H1 (cell line): ENCODE results near the gene PANX3. TPM values are rescaled to one million over a fixed set of nuclear protein-coding genes. Genes with fewer than 3 reads are reported as not detected.

Source experiments
- CTCF ChIA-PET: fragments of 300-600 bp; sonication (Branson Sonifier 250); formaldehyde crosslinking; loops from one replicate; lab custom pipeline; 2021; ENCODE audit not compliant: partially characterized antibody; lab: Charles Lee
- POLR2A ChIA-PET: fragments of 300-600 bp; sonication (Branson Sonifier 250); formaldehyde crosslinking; loops from one replicate; lab custom pipeline; 2021; ENCODE audit warnings: inconsistent platforms; ENCODE audit not compliant: partially characterized antibody; lab: Charles Lee
- DNase-seq, 2 experiments: peaks; one replicate each; pipeline versions ENCODE4 v3.0.0 to v3.0.0-alpha.2; 2010 to 2022; ENCODE audit warnings: low spot score in 2 of 2, low read depth in 1 of 2, mixed read lengths in 1 of 2
- FAIRE-seq: peaks from 2 replicates; lab custom pipeline; 2011; peaks lifted over from hg19 to GRCh38; lab: Jason Lieb, UNC
- H2AFZ ChIP-seq: 2 replicates; pipeline ENCODE4 v1.8.1; 2012; ENCODE audit warnings: low read length, inconsistent platforms
- H2AK5ac ChIP-seq: 2 replicates; pipeline ENCODE4 v1.6.1; 2013; ENCODE audit warnings: low read depth, low read length
- H2BK120ac ChIP-seq: replicated peaks from 2 replicates; pipeline ENCODE3; 2013; ENCODE audit warnings: low read depth, low read length, inconsistent platforms
- H2BK12ac ChIP-seq: 2 replicates; pipeline ENCODE4 v1.6.1; 2013; ENCODE audit warnings: low read depth, low read length
- H2BK15ac ChIP-seq: 2 replicates; pipeline ENCODE4 v1.6.1; 2013; ENCODE audit warnings: low read length
- H2BK20ac ChIP-seq: 2 replicates; pipeline ENCODE4 v1.6.1; 2013; ENCODE audit warnings: low read length
- H2BK5ac ChIP-seq: 2 replicates; pipeline ENCODE4 v1.6.1; 2013; ENCODE audit warnings: low read depth, low read length
- H3K14ac ChIP-seq: 2 replicates; pipeline ENCODE4 v1.6.1; 2013; ENCODE audit warnings: inconsistent platforms; ENCODE audit not compliant: insufficient read length
- H3K18ac ChIP-seq: 2 replicates; pipeline ENCODE4 v1.6.1; 2013; ENCODE audit warnings: low read length; ENCODE audit errors: extremely low read depth
- H3K23ac ChIP-seq: 2 replicates; pipeline ENCODE4 v1.6.1; 2013; ENCODE audit warnings: inconsistent platforms; ENCODE audit not compliant: insufficient read length
- H3K23me2 ChIP-seq: 2 replicates; pipeline ENCODE4 v1.6.1; 2013; ENCODE audit warnings: low read depth, low read length
- H3K27ac ChIP-seq: 2 replicates; pipeline ENCODE4 v1.6.1; 2011; ENCODE audit warnings: low read depth, low read length, inconsistent platforms
- H3K27me3 ChIP-seq, 4 experiments: replicated peaks in 1 of 4; 1 replicate in 1 of 4; 2 replicates in 3 of 4; pipeline versions ENCODE4 v1.6.1 to v1.8.1; 2011 to 2013; ENCODE audit warnings: low read length in 3 of 4, mild to moderate bottlenecking in 3 of 4, inconsistent platforms in 2 of 4, mixed read lengths in 2 of 4, moderate library complexity in 1 of 4; ENCODE audit not compliant: control insufficient read depth in 3 of 4, insufficient read depth in 3 of 4; ENCODE audit errors: extremely low read depth in 1 of 4
- H3K36me3 ChIP-seq, 4 experiments: 2 replicates each; pipeline versions ENCODE4 v1.6.1 to v1.8.1; 2011 to 2013; ENCODE audit warnings: mild to moderate bottlenecking in 4 of 4, low read length in 3 of 4, moderate library complexity in 2 of 4, control low read depth in 1 of 4, inconsistent platforms in 1 of 4; ENCODE audit not compliant: insufficient read depth in 4 of 4, control insufficient read depth in 2 of 4
- H3K4ac ChIP-seq: replicated peaks from 2 replicates; pipeline ENCODE3; 2013; ENCODE audit warnings: low read length, low read depth, mixed read lengths, inconsistent platforms; ENCODE audit not compliant: insufficient read length
- H3K4me1 ChIP-seq, 4 experiments: replicated peaks in 1 of 4; 1 replicate in 1 of 4; 2 replicates in 3 of 4; pipeline versions ENCODE4 v1.6.1 to v1.8.1; 2011 to 2013; ENCODE audit warnings: low read length in 3 of 4, inconsistent platforms in 2 of 4, mixed read lengths in 1 of 4; ENCODE audit not compliant: insufficient read depth in 4 of 4, control insufficient read depth in 3 of 4
- H3K4me2 ChIP-seq, 2 experiments: 2 replicates each; pipeline versions ENCODE4 v1.6.1 to v1.8.1; 2011 to 2013; ENCODE audit warnings: low read depth in 2 of 2, low read length in 2 of 2, control low read depth in 1 of 2, inconsistent platforms in 1 of 2, mild to moderate bottlenecking in 1 of 2; ENCODE audit not compliant: insufficient read depth in 1 of 2
- H3K4me3 ChIP-seq, 4 experiments: fragments of 200-600, 300-600 bp in 1 of 4; sonication (generic), shearing (Covaris generic), sonication (Bioruptor Twin) in 1 of 4; 2 replicates each; pipeline versions ENCODE4 v1.5.1 to v1.8.1; 2011 to 2016; ENCODE audit warnings: low read length in 4 of 4, low read depth in 3 of 4, control low read depth in 2 of 4, inconsistent platforms in 2 of 4, mild to moderate bottlenecking in 2 of 4, mixed read lengths in 1 of 4, moderate library complexity in 1 of 4; ENCODE audit not compliant: insufficient read depth in 2 of 4; ENCODE audit errors: extremely low read depth in 1 of 4
- H3K56ac ChIP-seq: replicated peaks from 2 replicates; pipeline ENCODE3; 2013; ENCODE audit warnings: low read depth, mild to moderate bottlenecking, mixed read lengths, low read length, inconsistent platforms; ENCODE audit not compliant: insufficient read length
- H3K79me1 ChIP-seq: 2 replicates; pipeline ENCODE4 v1.6.1; 2013; ENCODE audit warnings: low read depth, low read length, control low read depth
- H3K79me2 ChIP-seq, 2 experiments: 2 replicates each; pipeline versions ENCODE4 v1.6.1 to v1.8.1; 2012 to 2013; ENCODE audit warnings: low read length in 2 of 2, mild to moderate bottlenecking in 2 of 2, inconsistent platforms in 1 of 2; ENCODE audit not compliant: insufficient read depth in 2 of 2, control insufficient read depth in 1 of 2
- H3K9ac ChIP-seq, 4 experiments: replicated peaks in 1 of 4; 1 replicate in 1 of 4; 2 replicates in 3 of 4; pipeline versions ENCODE4 v1.6.1 to v1.8.1; 2011 to 2013; ENCODE audit warnings: low read depth in 3 of 4, low read length in 3 of 4, control low read depth in 2 of 4, mild to moderate bottlenecking in 2 of 4, moderate library complexity in 2 of 4, inconsistent platforms in 1 of 4; ENCODE audit errors: extremely low read depth in 1 of 4
- H3K9me3 ChIP-seq, 2 experiments: 2 replicates each; pipeline versions ENCODE4 v1.6.1 to v1.8.1; 2012 to 2013; ENCODE audit warnings: mild to moderate bottlenecking in 2 of 2, moderate library complexity in 2 of 2, control low read depth in 1 of 2, inconsistent platforms in 1 of 2, low read depth in 1 of 2, low read length in 1 of 2, mixed read lengths in 1 of 2; ENCODE audit not compliant: insufficient read depth in 2 of 2
- H4K20me1 ChIP-seq, 2 experiments: replicated peaks in 1 of 2; 2 replicates each; pipeline versions ENCODE3 to v1.8.1; 2011 to 2013; ENCODE audit warnings: inconsistent platforms in 2 of 2, low read length in 2 of 2, mild to moderate bottlenecking in 1 of 2; ENCODE audit not compliant: insufficient read depth in 2 of 2, control insufficient read depth in 1 of 2
- H4K5ac ChIP-seq: 2 replicates; pipeline ENCODE4 v1.6.1; 2013; ENCODE audit warnings: low read length, low read depth, mixed read lengths, inconsistent platforms; ENCODE audit not compliant: insufficient read length
- H4K8ac ChIP-seq: 2 replicates; pipeline ENCODE4 v1.8.0; 2013; ENCODE audit warnings: mild to moderate bottlenecking, moderate library complexity, low read length, inconsistent platforms; ENCODE audit not compliant: insufficient read depth; ENCODE audit errors: extremely low read depth
- H4K91ac ChIP-seq: replicated peaks from 2 replicates; pipeline ENCODE3; 2013; ENCODE audit warnings: low read length, mixed read lengths, inconsistent platforms; ENCODE audit not compliant: insufficient read length
- KDM4A ChIP-seq: IDR thresholded peaks from one replicate; pipeline ENCODE4 v1.7.1; 2012; ENCODE audit warnings: low read depth, mild to moderate bottlenecking, moderate library complexity, low read length, inconsistent platforms; ENCODE audit not compliant: severe bottlenecking
- RAD21 ChIP-seq, 2 experiments: IDR thresholded peaks in 1 of 2; conservative IDR thresholded peaks in 1 of 2; 2 replicates each; pipeline ENCODE4 v1.6.1; 2011; ENCODE audit warnings: low read depth in 2 of 2, low read length in 2 of 2, improper control_type of control experiment in 1 of 2, inconsistent platforms in 1 of 2, mild to moderate bottlenecking in 1 of 2, moderate library complexity in 1 of 2
- WGBS, 2 experiments: shearing (Covaris generic) in 1 of 2; methylation state at CpG; one replicate each; pipeline versions ENCODE4 v1.1.6 to v1.1.7; 2013 to 2015; ENCODE audit warnings: low lambda C conversion rate in 2 of 2, mixed read lengths in 2 of 2, inconsistent platforms in 1 of 2, low coverage in 1 of 2, missing lambda C conversion rate in 1 of 2; ENCODE audit not compliant: insufficient replicate concordance in 2 of 2, insufficient coverage in 1 of 2, insufficient read length in 1 of 2; ENCODE audit errors: extremely low coverage in 1 of 2, missing lambda C conversion rate in 1 of 2; 5-methylcytosine and 5-hydroxymethylcytosine counted together
- polyA plus RNA-seq, 7 experiments: library from polyadenylated mRNA; depleted of rRNA in 3 of 7; stranded (reverse) in 5 of 7; unstranded in 2 of 7; fragments of >200 nt in 5 of 7; fragments of 200-250 nt in 2 of 7; gene quantifications; 1 replicate in 5 of 7; 2 replicates in 1 of 7; 4 replicates in 1 of 7; pipeline versions ENCODE4 v1.2.1 to v1.2.3, GENCODE V29; 2011 to 2013; ENCODE audit warnings: missing spikeins in 2 of 7, mixed read lengths in 2 of 7
- total RNA-seq: library from RNA; stranded (reverse); fragmentation: NEBNext Ultra II Directional; extraction: Animal tissue kit (Norgen Biotek cat#: 25700); gene quantifications from 2 replicates; pipeline ENCODE4 v1.2.1, GENCODE V29; 2021

Gene PANX3
- total and polyA plus RNA-seq, 2 of the 8 experiments (the other 6 are each of a cell fraction or from before 2014, with no cell fraction given): not detected

DNA sequence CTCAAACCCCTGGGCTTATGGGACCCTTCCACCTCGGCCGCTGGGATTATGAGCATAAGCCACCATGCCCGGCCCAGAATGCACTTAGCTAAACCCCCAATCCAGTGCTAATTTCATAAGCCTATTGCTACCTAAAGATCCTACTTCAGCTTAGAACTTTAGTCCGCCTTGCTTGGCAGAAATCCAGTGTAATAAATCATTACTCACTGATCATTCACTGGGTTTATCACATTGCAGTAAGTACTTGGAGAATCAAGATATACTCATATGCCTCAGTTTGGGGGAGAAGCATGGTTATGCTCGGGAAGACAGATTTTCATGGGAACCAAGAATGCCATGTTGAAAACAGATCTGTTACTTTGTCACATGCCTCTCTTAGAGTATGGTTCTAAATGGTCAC, 7.6 kb downstream of the PANX3 start:
- Histone ChIP-seq H3K79me2 (peaks cover 0 to 9% of the 10 kb centered on the region in 2 experiments), H3K27me3 (peaks cover 0 to 2% (median 0%) of the 10 kb centered on the region in 4 experiments; a peak in 1 of 7 replicates), H2BK20ac (no peak overlapping the region), H2AFZ (no peak overlapping the region), H4K91ac (no peak overlapping the region), H3K9ac (no peak overlapping the region), H3K4ac (no peak overlapping the region), H3K4me3 (no peak overlapping the region), H4K8ac (no peak overlapping the region), H2BK5ac (no peak overlapping the region), H4K5ac (no peak overlapping the region), H3K36me3 (no peaks in the 10 kb centered on the region), H3K14ac (no peak overlapping the region), H4K20me1 (peaks cover 0 to 2% of the 10 kb centered on the region in 2 experiments), H3K4me1 (peaks cover 0 to 2% (median under 1%) of the 10 kb centered on the region in 4 experiments; a peak in 3 of 7 replicates), H2BK15ac (no peak overlapping the region), H3K27ac (no peak overlapping the region), H3K18ac (no peak overlapping the region), H3K9me3 (no peaks in the 10 kb centered on the region), H2BK12ac (no peak overlapping the region), H3K4me2 (no peak overlapping the region), H2BK120ac (no peak overlapping the region), H3K56ac (no peak overlapping the region), H3K23me2 (peaks cover 4% of the 10 kb centered on the region), H2AK5ac (no peak overlapping the region), H3K23ac (no peak overlapping the region), H3K79me1 (no peaks in the 10 kb centered on the region)
- no peak for DNase-seq
- no peak for FAIRE-seq
- no peak for TF ChIP-seq KDM4A
- no peak for TF ChIP-seq RAD21 (IDR thresholded peaks at IDR 0.05 in 1 of 2, conservative IDR thresholded peaks at IDR 0.05 in 1 of 2; ENCODE audit: low read depth in 2 of 2, low read length in 2 of 2)
- 97% methylated on average over 5 of the region's 5 CpGs; no CpG with 5 or more reads in 1 of the 2 experiments for WGBS, 2 experiments
- POLR2A ChIA-PET: no interaction called here
- CTCF ChIA-PET: interaction anchor here (0.9 to 2.0 kb wide), 4 partner anchors 15 to 248 kb away, joined by 3 to 7 read pairs (median 4); no protein-coding TSS in a partner anchor
